ENCODE measurements around the gene ZNF471.

DNA sequence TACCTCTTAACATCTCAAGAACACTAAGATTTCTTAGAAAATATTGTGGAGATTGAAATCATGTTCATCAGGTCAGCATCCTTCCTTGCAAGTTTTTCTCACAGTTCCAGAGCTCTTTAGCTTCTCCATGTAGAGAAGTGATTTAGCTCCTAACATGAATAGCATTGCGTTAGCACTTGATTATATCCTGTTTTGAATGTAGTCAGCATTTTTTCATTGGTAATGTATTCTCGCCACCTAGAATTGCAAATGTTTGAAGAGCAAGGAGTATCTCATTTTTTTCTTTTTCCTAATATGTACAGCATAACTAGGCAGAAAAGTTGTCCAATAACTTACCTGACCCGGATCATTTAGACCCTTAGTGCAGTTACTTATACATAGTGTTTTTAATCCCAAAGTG lies 66.3 kb downstream of the ZNF471 start:
- TF ChIP-seq EZH2 (IDR thresholded peaks at IDR 0.05; ENCODE audit: low read depth, unreplicated experiment) = no peak
- TF ChIP-seq CTCF (conservative IDR thresholded peaks at IDR 0.05; ENCODE audit: low read depth in 2 of 2) = no peak
- TF ChIP-seq, protein P1, sequence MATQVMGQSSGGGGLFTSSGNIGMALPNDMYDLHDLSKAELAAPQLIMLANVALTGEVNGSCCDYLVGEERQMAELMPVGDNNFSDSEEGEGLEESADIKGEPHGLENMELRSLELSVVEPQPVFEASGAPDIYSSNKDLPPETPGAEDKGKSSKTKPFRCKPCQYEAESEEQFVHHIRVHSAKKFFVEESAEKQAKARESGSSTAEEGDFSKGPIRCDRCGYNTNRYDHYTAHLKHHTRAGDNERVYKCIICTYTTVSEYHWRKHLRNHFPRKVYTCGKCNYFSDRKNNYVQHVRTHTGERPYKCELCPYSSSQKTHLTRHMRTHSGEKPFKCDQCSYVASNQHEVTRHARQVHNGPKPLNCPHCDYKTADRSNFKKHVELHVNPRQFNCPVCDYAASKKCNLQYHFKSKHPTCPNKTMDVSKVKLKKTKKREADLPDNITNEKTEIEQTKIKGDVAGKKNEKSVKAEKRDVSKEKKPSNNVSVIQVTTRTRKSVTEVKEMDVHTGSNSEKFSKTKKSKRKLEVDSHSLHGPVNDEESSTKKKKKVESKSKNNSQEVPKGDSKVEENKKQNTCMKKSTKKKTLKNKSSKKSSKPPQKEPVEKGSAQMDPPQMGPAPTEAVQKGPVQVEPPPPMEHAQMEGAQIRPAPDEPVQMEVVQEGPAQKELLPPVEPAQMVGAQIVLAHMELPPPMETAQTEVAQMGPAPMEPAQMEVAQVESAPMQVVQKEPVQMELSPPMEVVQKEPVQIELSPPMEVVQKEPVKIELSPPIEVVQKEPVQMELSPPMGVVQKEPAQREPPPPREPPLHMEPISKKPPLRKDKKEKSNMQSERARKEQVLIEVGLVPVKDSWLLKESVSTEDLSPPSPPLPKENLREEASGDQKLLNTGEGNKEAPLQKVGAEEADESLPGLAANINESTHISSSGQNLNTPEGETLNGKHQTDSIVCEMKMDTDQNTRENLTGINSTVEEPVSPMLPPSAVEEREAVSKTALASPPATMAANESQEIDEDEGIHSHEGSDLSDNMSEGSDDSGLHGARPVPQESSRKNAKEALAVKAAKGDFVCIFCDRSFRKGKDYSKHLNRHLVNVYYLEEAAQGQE (IDR thresholded peaks at IDR 0.05; ENCODE audit: unreplicated experiment) = no peak
- TF ChIP-seq POLR2AphosphoS5 (IDR thresholded peaks at IDR 0.05; ENCODE audit: low read depth) = no peak

Measured in GM23338 (cell line).